GM18868 (cell line): Measurements from ENCODE around the gene SHC2.

ENCODE experiments used
- ATAC-seq: cut with Tn5 transposase; IDR thresholded peaks from one replicate; pipeline ENCODE4 v1.9.1; 2021; ENCODE audit warnings: mild to moderate bottlenecking, moderate library complexity; ENCODE audit not compliant: unreplicated experiment

SHC2 gene

GRCh38 chr19:377801-378581 lies 82.8 kb downstream of the SHC2 start:
- ATAC-seq: no peak

GRCh38 chr19:376111-376470 lies 84.7 kb downstream of the SHC2 start:
- no peak for ATAC-seq

- ATAC-seq: no peak
Measured at GRCh38 chr19:375395-376110, 85.3 kb downstream of the SHC2 start.

- ATAC-seq: no peak
Measured at GRCh38 chr19:374886-375235, 86.0 kb downstream of the SHC2 start.

GRCh38 chr19:374183-374885 lies 86.5 kb downstream of the SHC2 start:
- ATAC-seq: no peak

GRCh38 chr19:373391-374182 lies 87.2 kb downstream of the SHC2 start:
- no peak for ATAC-seq

GRCh38 chr19:372306-372890 lies 88.4 kb downstream of the SHC2 start:
- ATAC-seq: no peak

- no peak for ATAC-seq
Measured at GRCh38 chr19:371501-372168, 89.2 kb downstream of the SHC2 start.

GRCh38 chr19:370641-371330 lies 90.0 kb downstream of the SHC2 start:
- ATAC-seq: no peak

GRCh38 chr19:369876-370275 lies 91.0 kb downstream of the SHC2 start:
- no peak for ATAC-seq

- no peak for ATAC-seq
Measured at GRCh38 chr19:369256-369655, 91.6 kb downstream of the SHC2 start.

- no peak for ATAC-seq
Measured at GRCh38 chr19:368630-369024, 92.2 kb downstream of the SHC2 start.

- no peak for ATAC-seq
Measured at GRCh38 chr19:367963-368629, 92.7 kb downstream of the SHC2 start.

GRCh38 chr19:367561-367960 lies 93.3 kb downstream of the SHC2 start:
- ATAC-seq: no peak

GRCh38 chr19:366951-367350 lies 93.9 kb downstream of the SHC2 start:
- ATAC-seq: no peak
